ENCODE data around the gene GJB2. TPM values are rescaled to one million over a fixed set of nuclear protein-coding genes. Genes with fewer than 3 reads are reported as not detected.
A peak's percentile ranks its signal among the peaks of the same experiment; 100 is the strongest.

Gene GJB2
- total and polyA plus RNA-seq, 10 donors, result 0.14 to 0.77 (median 0.23) TPM; not detected in 4

- H3K27me3 ChIP-seq (replicated peaks in 1 of 7), result peaks cover 0 to 28% (median 9%) of the 10 kb centered on the region in 7 donors
- H3K4me1 ChIP-seq, result peaks cover 0 to 16% (median 3%) of the 10 kb centered on the region in 6 donors
- intact Hi-C loops (cut with DNase I; ENCODE audit: low total_unique reads), result no loop called here
- H3K4me3 ChIP-seq, result no peak overlapping the region
- TF ChIP-seq POLR2AphosphoS5 (IDR thresholded peaks at IDR 0.05) (no peak), POLR2A (IDR thresholded peaks at IDR 0.05) (no peak)
- TF ChIP-seq, protein P1, sequence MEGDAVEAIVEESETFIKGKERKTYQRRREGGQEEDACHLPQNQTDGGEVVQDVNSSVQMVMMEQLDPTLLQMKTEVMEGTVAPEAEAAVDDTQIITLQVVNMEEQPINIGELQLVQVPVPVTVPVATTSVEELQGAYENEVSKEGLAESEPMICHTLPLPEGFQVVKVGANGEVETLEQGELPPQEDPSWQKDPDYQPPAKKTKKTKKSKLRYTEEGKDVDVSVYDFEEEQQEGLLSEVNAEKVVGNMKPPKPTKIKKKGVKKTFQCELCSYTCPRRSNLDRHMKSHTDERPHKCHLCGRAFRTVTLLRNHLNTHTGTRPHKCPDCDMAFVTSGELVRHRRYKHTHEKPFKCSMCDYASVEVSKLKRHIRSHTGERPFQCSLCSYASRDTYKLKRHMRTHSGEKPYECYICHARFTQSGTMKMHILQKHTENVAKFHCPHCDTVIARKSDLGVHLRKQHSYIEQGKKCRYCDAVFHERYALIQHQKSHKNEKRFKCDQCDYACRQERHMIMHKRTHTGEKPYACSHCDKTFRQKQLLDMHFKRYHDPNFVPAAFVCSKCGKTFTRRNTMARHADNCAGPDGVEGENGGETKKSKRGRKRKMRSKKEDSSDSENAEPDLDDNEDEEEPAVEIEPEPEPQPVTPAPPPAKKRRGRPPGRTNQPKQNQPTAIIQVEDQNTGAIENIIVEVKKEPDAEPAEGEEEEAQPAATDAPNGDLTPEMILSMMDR (IDR thresholded peaks at IDR 0.05 in 8 of 11, conservative IDR thresholded peaks at IDR 0.05 in 3 of 11), result no peak
- H3K9me3 ChIP-seq, result no peaks in the 10 kb centered on the region
- no peak for DNase-seq
- no peak overlapping the region for H3K27ac ChIP-seq
- WGBS, 5 donors, result 67 to 80% (median 69%) methylated on average over 6 of the region's 6 CpGs
- H3K36me3 ChIP-seq, result no peaks in the 10 kb centered on the region
These were observed 6.0 kb downstream of the GJB2 start for GRCh38 chr13:20186771-20187170.

GRCh38 chr13:20185366-20186056 lies 7.2 kb downstream of the GJB2 start:
- TF ChIP-seq POLR2AphosphoS5 (IDR thresholded peaks at IDR 0.05) (no peak), POLR2A (IDR thresholded peaks at IDR 0.05) (no peak)
- TF ChIP-seq, protein P1 (IDR thresholded peaks at IDR 0.05 in 8 of 11, conservative IDR thresholded peaks at IDR 0.05 in 3 of 11), result no peak
- H3K36me3 ChIP-seq, result no peaks in the 10 kb centered on the region
- H3K9me3 ChIP-seq, result no peaks in the 10 kb centered on the region
- WGBS, 5 donors, result 75 to 83% (median 78%) methylated on average over 10 to 12 of the region's 12 CpGs
- DNase-seq, result no peak
- H3K4me3 ChIP-seq, result no peak overlapping the region
- peaks cover 0 to 22% (median 7%) of the 10 kb centered on the region in 7 donors for H3K27me3 ChIP-seq (replicated peaks in 1 of 7)
- intact Hi-C loops (cut with DNase I; ENCODE audit: low total_unique reads), result no loop called here
- H3K27ac ChIP-seq, result no peak overlapping the region
- peaks cover 0 to 11% (median 0%) of the 10 kb centered on the region in 6 donors for H3K4me1 ChIP-seq

- DNase-seq, result no peak
- Histone ChIP-seq H3K27me3 (replicated peaks in 1 of 7) (peaks cover 3 to 43% (median 19%) of the 10 kb centered on the region in 7 donors), H3K36me3 (no peaks in the 10 kb centered on the region), H3K4me3 (no peak overlapping the region), H3K9me3 (no peaks in the 10 kb centered on the region), H3K4me1 (peaks cover 0 to 6% (median 0%) of the 10 kb centered on the region in 6 donors), H3K27ac (no peak overlapping the region)
- 24 to 28% (median 27%) methylated on average over 5 of the region's 5 CpGs for WGBS, 5 donors
- intact Hi-C loops (cut with DNase I; ENCODE audit: low total_unique reads), result no loop called here
- TF ChIP-seq POLR2AphosphoS5 (IDR thresholded peaks at IDR 0.05), result no peak
- TF ChIP-seq, protein P1 (IDR thresholded peaks at IDR 0.05 in 8 of 11, conservative IDR thresholded peaks at IDR 0.05 in 3 of 11), result peak in 10 of 11 experiments; percentile 16 to 89 (median 78)
- TF ChIP-seq POLR2A (IDR thresholded peaks at IDR 0.05), result no peak
These were observed 10.4 kb downstream of the GJB2 start for GRCh38 chr13:20182231-20182846.

- intact Hi-C loops (cut with DNase I; ENCODE audit: low total_unique reads), result no loop called here
- H3K27ac ChIP-seq, result no peak overlapping the region
- no peak for DNase-seq
- peaks cover 0 to 6% (median 0%) of the 10 kb centered on the region in 6 donors for H3K4me1 ChIP-seq
- H3K36me3 ChIP-seq, result no peaks in the 10 kb centered on the region
- peaks cover 3 to 54% (median 29%) of the 10 kb centered on the region in 7 donors for H3K27me3 ChIP-seq (replicated peaks in 1 of 7)
- no peaks in the 10 kb centered on the region for H3K9me3 ChIP-seq
- no peak overlapping the region for H3K4me3 ChIP-seq
- TF ChIP-seq, protein P1 (IDR thresholded peaks at IDR 0.05 in 8 of 11, conservative IDR thresholded peaks at IDR 0.05 in 3 of 11), result no peak
- no peak for TF ChIP-seq POLR2A (IDR thresholded peaks at IDR 0.05)
- no peak for TF ChIP-seq POLR2AphosphoS5 (IDR thresholded peaks at IDR 0.05)
- WGBS, 5 donors, result 84 to 88% (median 86%) methylated on average over 3 of the region's 3 CpGs
These were observed 11.6 kb downstream of the GJB2 start for GRCh38 chr13:20181188-20181587.
